Measurements from ENCODE around the gene JMJD8.

DNA sequence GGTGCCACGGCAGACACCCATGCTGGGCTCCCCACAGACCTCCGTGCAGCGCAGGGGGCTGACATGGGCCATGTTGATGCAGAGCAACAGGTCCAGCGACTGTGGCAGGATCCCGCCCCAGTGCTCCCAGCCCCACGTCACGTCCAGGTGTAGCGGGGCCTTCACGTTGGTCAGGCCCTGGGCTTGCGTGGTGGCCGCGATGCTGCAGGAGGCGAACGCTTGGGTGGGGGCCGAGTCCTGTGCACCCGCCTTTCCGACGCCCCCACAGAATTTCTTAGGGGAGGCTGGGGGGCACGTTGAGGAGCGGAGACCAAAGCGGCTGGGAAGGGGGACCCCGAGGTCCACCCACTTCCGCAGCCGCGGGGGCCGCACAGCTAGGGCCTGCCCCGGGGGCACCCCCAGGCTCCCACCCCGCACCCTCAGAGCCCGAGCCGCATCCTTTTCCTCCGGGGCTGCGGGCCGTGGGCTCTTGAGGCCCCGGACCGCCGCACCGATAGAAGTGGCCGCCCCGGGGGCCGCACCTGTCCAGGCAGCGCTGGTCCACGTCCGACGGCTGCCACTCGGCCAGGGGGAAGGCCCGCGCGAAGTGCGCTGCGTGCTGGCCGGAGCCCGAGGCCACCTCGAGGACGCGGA, 48.4 kb downstream of the JMJD8 start:
- TF ChIP-seq, protein P1, sequence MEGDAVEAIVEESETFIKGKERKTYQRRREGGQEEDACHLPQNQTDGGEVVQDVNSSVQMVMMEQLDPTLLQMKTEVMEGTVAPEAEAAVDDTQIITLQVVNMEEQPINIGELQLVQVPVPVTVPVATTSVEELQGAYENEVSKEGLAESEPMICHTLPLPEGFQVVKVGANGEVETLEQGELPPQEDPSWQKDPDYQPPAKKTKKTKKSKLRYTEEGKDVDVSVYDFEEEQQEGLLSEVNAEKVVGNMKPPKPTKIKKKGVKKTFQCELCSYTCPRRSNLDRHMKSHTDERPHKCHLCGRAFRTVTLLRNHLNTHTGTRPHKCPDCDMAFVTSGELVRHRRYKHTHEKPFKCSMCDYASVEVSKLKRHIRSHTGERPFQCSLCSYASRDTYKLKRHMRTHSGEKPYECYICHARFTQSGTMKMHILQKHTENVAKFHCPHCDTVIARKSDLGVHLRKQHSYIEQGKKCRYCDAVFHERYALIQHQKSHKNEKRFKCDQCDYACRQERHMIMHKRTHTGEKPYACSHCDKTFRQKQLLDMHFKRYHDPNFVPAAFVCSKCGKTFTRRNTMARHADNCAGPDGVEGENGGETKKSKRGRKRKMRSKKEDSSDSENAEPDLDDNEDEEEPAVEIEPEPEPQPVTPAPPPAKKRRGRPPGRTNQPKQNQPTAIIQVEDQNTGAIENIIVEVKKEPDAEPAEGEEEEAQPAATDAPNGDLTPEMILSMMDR (IDR thresholded peaks at IDR 0.05), result no peak
- TF ChIP-seq POLR2A (IDR thresholded peaks at IDR 0.05) (no peak), POLR2AphosphoS5 (IDR thresholded peaks at IDR 0.05; ENCODE audit: insufficient read depth in 1 of 2, low read depth in 1 of 2) (no peak)

All from vagina (tissue), 2 donors.